DOHH2 (cell line): ENCODE measurements around the gene RBM12.

ENCODE experiments used
- CTCF ChIP-seq: fragments of 200-600 bp; sonication (generic); IDR thresholded peaks from one replicate; pipeline ENCODE4 v1.5.1; 2014; ENCODE audit warnings: antibody characterized with exemption, mild to moderate bottlenecking, low read depth, low read length; ENCODE audit not compliant: poor library complexity, severe bottlenecking
- EZH2phosphoT487 ChIP-seq: fragments of 200-600 bp; sonication (generic); IDR thresholded peaks from 2 replicates; pipeline ENCODE4 v1.6.1; 2017; ENCODE audit warnings: borderline replicate concordance, mild to moderate bottlenecking, antibody characterized with exemption, low read length, moderate library complexity, mixed read lengths

- TF ChIP-seq CTCF (no peak), EZH2phosphoT487 (no peak)
Observed at GRCh38 chr20:35663516-35664465, 909 bp downstream of the RBM12 start.
